Activated naive CD4-positive, alpha-beta T cell treated with anti-CD3 and anti-CD28 coated beads, Interleukin-2, amount 10 ng/mL, durations not matched to agents 7 days and 5 days (primary cell): ENCODE measurements around the gene HYAL3.

ENCODE experiments used
- CTCF ChIA-PET: fragments of 350-600 bp; sonication (Branson Sonifier 250); formaldehyde crosslinking; loops from one replicate; lab custom pipeline; 2021; ENCODE audit warnings: antibody characterized with exemption; lab: Charles Lee
- DNase-seq: peaks from one replicate; pipeline ENCODE4 v3.0.0-alpha.2; 2020
- H3K27ac Mint-ChIP-seq: one replicate; pipeline ENCODE4 v1.8.0; 2021; ENCODE audit warnings: mild to moderate bottlenecking, moderate library complexity, mixed read lengths
- H3K27me3 Mint-ChIP-seq: one replicate; pipeline ENCODE4 v1.8.0; 2021; ENCODE audit warnings: mild to moderate bottlenecking, mixed read lengths
- H3K36me3 Mint-ChIP-seq: one replicate; pipeline ENCODE4 v1.8.0; 2021; ENCODE audit warnings: mixed read lengths
- H3K4me1 Mint-ChIP-seq: one replicate; pipeline ENCODE4 v1.8.0; 2021; ENCODE audit warnings: mixed read lengths
- H3K4me3 Mint-ChIP-seq: one replicate; pipeline ENCODE4 v1.8.0; 2021; ENCODE audit warnings: mild to moderate bottlenecking, moderate library complexity, mixed read lengths
- H3K9me3 Mint-ChIP-seq: one replicate; pipeline ENCODE4 v1.8.0; 2021; ENCODE audit warnings: mixed read lengths

HYAL3 gene

DNA sequence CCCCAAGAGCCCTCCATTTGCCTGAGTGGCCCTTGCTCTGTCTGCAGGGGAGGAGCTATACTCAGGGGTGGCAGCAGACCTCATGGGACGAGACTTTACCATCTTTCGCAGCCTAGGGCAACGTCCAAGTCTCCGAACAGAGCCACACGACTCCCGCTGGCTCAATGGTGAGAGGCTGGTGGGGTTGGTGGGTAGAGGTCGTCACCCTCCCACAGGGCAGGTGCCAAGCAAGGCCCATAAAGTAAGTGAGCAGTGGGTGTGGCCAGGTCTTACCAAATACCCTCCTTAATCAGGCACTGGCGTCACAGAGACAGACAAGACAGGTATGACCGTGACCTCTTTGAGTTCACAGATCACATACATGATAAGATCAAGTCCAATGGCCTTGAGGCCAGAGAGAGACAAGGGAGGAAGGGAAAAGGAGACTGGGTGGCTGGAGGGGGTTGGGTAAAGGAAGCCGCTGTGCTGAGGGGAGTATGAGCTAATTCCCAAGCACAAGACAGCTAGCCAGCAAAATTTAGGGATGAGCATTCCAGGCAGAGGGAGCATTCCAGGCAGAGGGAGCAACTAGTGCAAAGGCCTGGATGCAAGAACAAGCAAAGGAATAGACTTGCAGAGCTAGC is 27.8 kb downstream of the HYAL3 start:
- no peak overlapping the region for H3K4me3 Mint-ChIP-seq
- no peak for DNase-seq
- peaks cover 1% of the 10 kb centered on the region for H3K36me3 Mint-ChIP-seq
- H3K27me3 Mint-ChIP-seq = peaks cover 88% of the 10 kb centered on the region
- peaks cover 31% of the 10 kb centered on the region for H3K4me1 Mint-ChIP-seq
- CTCF ChIA-PET = interaction anchor here (0.8 to 4.2 kb wide), 6 partner anchors 25 to 80 kb away, joined by 3 to 24 read pairs (median 9); partner anchors contain the start of gene GNAT1
- no peaks in the 10 kb centered on the region for H3K9me3 Mint-ChIP-seq
- H3K27ac Mint-ChIP-seq = no peak overlapping the region

DNA sequence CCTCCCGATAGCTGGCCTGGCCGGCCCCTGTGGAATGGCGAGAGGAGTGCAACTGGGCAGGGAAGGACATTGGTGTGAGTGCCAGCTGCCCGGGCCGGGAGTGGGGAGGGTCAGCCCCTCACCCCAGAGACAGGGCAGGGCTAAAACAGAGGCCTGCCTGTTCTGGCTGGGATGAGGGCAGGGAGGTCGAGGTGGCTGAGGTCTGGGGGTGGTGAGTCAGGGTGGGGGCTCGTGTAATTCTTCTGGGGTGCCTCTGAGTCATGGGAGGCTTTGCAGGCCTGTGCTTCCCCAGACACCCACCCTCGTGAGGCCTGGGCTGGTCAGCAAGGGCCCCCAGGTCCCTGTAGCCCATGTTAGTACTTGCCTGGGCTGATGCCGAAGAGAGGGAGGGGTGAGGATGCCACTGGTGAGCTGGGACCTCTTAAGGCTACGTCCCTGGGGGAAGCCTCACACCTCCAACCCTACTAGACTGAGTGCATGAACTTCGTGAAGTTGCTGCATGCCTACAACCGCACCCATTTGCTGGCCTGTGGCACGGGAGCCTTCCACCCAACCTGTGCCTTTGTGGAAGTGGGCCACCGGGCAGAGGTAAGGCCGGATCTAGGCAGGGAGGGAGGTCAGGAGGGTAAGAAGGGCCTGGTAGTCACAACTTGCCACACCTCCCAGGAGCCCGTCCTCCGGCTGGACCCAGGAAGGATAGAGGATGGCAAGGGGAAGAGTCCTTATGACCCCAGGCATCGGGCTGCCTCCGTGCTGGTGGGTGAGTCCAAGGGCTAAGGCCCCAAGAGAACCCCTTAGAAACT is 28.6 kb downstream of the HYAL3 start:
- Mint-ChIP-seq H3K4me1 (peaks cover 26% of the 10 kb centered on the region), H3K27ac (no peak overlapping the region), H3K9me3 (no peaks in the 10 kb centered on the region), H3K36me3 (peaks cover 1% of the 10 kb centered on the region), H3K27me3 (peaks cover 88% of the 10 kb centered on the region), H3K4me3 (no peak overlapping the region)
- no peak for DNase-seq
- CTCF ChIA-PET = interaction anchor here (1.6 to 4.2 kb wide), 5 partner anchors 13 to 79 kb away, joined by 4 to 24 read pairs (median 12); partner anchors contain the start of gene GNAT1

DNA sequence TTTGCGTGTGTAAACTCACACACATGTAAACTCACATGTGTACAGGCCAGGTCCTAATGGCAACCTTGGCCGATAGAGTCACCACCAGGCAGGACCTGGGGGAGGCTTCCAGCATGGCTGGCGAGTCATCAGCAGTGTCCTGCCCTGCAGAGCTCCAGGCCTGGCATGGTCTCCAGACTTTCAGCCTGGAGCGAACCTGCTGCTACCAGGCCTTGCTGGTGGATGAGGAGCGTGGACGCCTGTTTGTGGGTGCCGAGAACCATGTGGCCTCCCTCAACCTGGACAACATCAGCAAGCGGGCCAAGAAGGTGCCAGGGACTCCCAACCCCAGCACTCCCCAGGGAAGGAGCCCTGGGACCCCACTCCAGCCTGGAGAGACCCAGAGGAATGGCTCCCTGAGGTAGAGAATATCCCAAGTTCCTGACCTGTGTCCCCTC is 29.2 kb downstream of the HYAL3 start:
- Mint-ChIP-seq H3K27me3 (peaks cover 88% of the 10 kb centered on the region), H3K9me3 (no peaks in the 10 kb centered on the region), H3K27ac (no peak overlapping the region), H3K4me3 (no peak overlapping the region), H3K36me3 (peaks cover 1% of the 10 kb centered on the region), H3K4me1 (peaks cover 20% of the 10 kb centered on the region)
- no peak for DNase-seq
- CTCF ChIA-PET = interaction anchor here (0.8 to 4.2 kb wide), 6 partner anchors 12 to 78 kb away, joined by 4 to 24 read pairs (median 8); partner anchors contain the start of gene GNAT1

DNA sequence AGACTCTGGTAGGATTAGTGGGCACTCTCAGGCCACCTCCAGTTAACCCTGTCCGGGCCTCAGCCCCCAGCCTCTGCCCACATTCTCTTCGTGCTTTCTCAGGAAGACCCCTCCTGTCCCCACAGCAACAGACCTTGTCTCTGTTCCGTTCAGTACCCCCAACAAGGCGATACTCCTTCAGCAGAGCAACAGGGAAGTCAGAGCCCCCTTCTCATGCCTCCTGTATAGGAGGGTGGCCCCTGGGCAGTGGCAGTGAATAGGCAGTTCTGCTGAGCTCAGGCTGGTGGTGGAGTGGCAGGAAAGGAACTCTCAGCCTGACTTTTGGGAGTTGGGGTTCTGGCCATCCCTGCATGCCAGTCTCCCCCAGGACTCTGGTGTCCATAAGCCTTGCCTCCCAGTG is 29.7 kb downstream of the HYAL3 start:
- Mint-ChIP-seq H3K9me3 (no peaks in the 10 kb centered on the region), H3K27me3 (peaks cover 85% of the 10 kb centered on the region), H3K36me3 (peaks cover 1% of the 10 kb centered on the region), H3K4me3 (no peak overlapping the region), H3K27ac (no peak overlapping the region), H3K4me1 (peaks cover 17% of the 10 kb centered on the region)
- no peak for DNase-seq
- CTCF ChIA-PET = interaction anchor here (0.8 to 4.2 kb wide), 4 partner anchors 12 to 75 kb away, joined by 4 to 24 read pairs (median 4); no protein-coding TSS in a partner anchor

DNA sequence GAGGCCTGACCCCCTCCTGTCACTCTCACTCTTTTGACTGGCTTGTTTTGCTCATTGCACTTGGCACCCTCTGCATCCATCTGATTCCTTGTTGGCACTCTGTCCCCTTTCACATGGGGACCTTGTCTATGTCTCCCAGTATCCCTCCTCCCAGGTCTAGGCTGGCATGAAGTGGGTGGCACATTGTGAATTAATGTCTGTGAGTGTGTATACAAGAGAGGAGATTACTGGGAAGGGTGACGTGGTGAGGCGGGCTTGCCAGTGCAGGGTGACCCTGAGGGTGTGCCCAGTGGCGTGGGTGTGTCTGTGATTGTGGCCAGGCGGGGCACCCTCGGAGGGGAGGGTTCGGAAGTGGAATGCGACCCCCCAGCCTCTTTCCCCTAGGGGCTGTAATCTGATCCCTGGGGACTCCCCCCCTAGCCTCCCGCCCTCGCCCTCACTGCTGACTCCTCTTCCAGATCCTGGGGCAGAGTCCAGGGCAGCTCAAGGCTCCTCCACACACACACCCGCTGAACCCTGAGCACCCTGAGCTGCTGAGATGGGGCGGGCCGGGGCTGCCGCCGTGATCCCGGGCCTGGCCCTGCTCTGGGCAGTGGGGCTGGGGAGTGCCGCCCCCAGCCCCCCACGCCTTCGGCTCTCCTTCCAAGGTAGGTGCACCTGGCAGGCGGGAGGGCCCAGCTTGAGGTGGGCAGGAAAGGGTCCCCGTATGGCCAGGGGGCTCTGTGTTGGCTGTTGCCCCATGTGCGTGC is 30.3 kb downstream of the HYAL3 start, which contains the start of gene SEMA3B:
TSS of gene SEMA3B (plus strand) at position 445 of the 749 bp plus-strand sequence. CDS start at position 539, 94 bp downstream.
- Mint-ChIP-seq H3K9me3 (no peaks in the 10 kb centered on the region), H3K4me1 (peaks cover 11% of the 10 kb centered on the region), H3K27me3 (peaks cover 84% of the 10 kb centered on the region), H3K36me3 (no peaks in the 10 kb centered on the region), H3K4me3 (no peak within 1 kb of the TSS), H3K27ac (no peak within 1 kb of the TSS)
- DNase-seq = no peak
- CTCF ChIA-PET = interaction anchor here (0.8 to 4.2 kb wide), 5 partner anchors 9 to 74 kb away, joined by 3 to 24 read pairs (median 4); no protein-coding TSS in a partner anchor

DNA sequence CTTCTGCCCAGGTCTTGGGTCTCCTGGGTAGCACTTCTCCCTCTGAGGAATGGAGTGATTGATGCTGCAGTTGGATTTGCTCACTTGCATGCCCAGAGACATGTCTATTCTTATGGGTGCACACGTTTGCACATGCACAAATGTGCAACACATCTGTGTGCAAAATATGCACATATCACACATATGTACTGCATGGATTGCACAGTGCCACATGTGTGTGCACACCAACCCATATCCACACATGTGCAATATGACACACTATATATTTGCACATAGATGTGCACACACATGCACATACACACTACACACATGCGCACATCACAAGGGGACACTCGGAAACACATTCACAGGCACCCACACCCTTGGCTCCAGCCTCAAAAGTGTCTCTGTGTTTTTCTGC is 30.9 kb downstream of the HYAL3 start:
- Mint-ChIP-seq H3K4me1 (peaks cover 9% of the 10 kb centered on the region), H3K27me3 (peaks cover 78% of the 10 kb centered on the region), H3K36me3 (no peaks in the 10 kb centered on the region), H3K9me3 (no peaks in the 10 kb centered on the region), H3K4me3 (no peak overlapping the region), H3K27ac (no peak overlapping the region)
- DNase-seq = no peak
- CTCF ChIA-PET = interaction anchor here (1.5 to 1.9 kb wide), 2 partner anchors 38 to 42 kb away, joined by 3 to 8 read pairs; no protein-coding TSS in a partner anchor

DNA sequence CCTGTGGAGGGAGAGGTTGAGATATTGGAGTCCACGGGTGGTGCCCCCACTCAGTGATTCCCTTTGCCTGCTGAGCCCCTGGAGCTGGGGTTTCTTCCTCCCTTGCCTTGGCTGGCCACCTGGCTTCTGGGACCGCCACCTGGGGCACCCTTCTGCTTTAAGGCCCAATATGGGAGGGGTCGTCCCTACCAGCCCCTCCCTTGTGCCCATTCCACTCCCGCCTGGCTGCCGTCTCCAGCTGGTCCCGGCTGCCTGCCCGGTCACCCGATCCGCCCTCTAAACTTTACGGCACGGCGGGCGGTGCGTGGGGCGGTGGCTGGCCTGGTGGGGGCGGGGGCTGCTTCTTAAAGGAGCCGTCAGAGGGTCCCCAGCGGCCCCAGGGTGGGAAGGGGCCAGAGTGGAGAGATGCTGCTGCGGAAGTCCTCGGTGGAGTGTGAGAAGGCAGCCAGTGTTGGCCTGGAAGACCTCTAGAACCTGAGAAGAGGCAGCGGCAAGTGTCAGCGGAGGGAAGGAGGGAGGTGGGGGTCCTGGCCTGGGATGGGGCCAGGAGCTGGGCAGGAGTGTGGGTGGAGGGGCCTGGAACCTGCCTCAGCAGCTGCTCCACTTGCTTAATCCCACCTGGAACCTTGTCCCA is 31.8 kb downstream of the HYAL3 start:
- Mint-ChIP-seq H3K36me3 (no peaks in the 10 kb centered on the region), H3K27me3 (peaks cover 74% of the 10 kb centered on the region), H3K9me3 (no peaks in the 10 kb centered on the region), H3K4me3 (no peak overlapping the region), H3K4me1 (peaks cover 3% of the 10 kb centered on the region), H3K27ac (no peak overlapping the region)
- CTCF ChIA-PET = interaction anchor here (0.5 to 1.9 kb wide), 5 partner anchors 10 to 41 kb away, joined by 3 to 8 read pairs (median 3); no protein-coding TSS in a partner anchor
- DNase-seq = no peak

DNA sequence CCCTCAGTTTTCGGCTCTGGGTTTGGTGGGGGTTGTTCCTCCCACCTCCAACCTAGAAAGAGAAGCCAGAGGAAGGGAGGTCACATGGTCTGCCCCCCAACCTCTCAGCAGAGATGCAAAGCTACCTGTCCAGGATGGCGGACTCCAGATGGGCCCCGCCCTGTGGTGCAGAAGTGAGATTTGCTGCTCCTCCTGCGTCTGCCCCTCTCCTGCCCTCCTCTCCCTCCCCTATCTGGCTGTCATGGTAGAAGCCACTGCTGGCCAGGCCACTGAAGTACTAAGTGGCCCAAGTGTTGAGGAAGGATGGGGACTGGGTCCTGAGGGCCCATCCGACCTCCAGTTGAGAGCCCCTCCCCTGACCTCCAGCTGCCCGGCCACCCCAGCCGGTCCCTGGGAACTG is 32.4 kb downstream of the HYAL3 start:
- no peak for DNase-seq
- no peak overlapping the region for H3K4me3 Mint-ChIP-seq
- H3K4me1 Mint-ChIP-seq = peaks cover under 1% of the 10 kb centered on the region
- peaks cover 74% of the 10 kb centered on the region for H3K27me3 Mint-ChIP-seq
- H3K36me3 Mint-ChIP-seq = no peaks in the 10 kb centered on the region
- CTCF ChIA-PET = interaction anchor here (1.0 to 1.9 kb wide), 4 partner anchors 9 to 41 kb away, joined by 3 to 8 read pairs (median 3); no protein-coding TSS in a partner anchor
- H3K9me3 Mint-ChIP-seq = no peaks in the 10 kb centered on the region
- no peak overlapping the region for H3K27ac Mint-ChIP-seq

DNA sequence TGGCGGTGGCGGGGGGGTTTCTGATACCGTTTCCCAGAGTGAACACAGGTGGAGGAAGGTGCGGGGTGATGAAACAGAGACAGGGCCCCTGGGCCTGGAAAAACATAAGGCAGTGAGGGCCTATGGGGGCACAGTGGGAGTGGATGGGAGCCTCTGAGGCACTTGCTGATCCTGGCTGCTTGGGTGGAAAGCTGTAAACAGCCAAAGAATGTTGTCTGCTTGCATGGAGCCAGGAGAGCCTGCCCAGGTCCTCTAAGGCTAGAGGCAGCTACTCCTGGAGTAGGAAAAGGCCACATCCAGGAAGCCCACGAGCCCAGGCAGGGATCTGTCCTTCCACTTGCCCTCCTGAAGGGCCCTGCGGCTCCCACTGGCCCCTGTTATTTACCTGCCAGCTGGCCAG is 33.2 kb downstream of the HYAL3 start:
- Mint-ChIP-seq H3K27me3 (peaks cover 66% of the 10 kb centered on the region), H3K4me1 (no peaks in the 10 kb centered on the region), H3K9me3 (no peaks in the 10 kb centered on the region), H3K4me3 (no peak overlapping the region), H3K27ac (no peak overlapping the region), H3K36me3 (no peaks in the 10 kb centered on the region)
- CTCF ChIA-PET = no interaction called here
- no peak for DNase-seq

DNA sequence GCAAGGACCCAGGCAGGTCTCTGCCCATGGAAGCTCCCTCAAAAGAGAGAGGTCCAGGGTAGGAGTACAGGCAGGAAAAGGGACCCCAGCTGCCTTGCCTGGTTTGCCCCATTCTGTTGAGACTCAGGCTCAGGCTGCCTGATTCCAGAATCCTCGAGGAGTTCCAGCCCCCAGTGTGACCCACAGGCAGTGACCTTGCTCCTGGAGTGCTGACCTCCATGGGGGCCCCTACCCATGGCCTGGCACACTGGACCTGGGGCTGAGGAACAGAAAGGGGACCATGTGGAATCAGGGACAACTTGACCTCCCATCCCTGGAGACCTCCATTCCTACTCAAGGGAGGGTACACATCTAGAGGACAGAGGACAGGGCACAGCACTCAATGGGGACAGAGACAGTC is 33.6 kb downstream of the HYAL3 start:
- Mint-ChIP-seq H3K4me1 (peaks cover under 1% of the 10 kb centered on the region), H3K27ac (no peak overlapping the region), H3K9me3 (no peaks in the 10 kb centered on the region), H3K27me3 (peaks cover 63% of the 10 kb centered on the region), H3K36me3 (no peaks in the 10 kb centered on the region), H3K4me3 (no peak overlapping the region)
- CTCF ChIA-PET = no interaction called here
- DNase-seq = no peak

DNA sequence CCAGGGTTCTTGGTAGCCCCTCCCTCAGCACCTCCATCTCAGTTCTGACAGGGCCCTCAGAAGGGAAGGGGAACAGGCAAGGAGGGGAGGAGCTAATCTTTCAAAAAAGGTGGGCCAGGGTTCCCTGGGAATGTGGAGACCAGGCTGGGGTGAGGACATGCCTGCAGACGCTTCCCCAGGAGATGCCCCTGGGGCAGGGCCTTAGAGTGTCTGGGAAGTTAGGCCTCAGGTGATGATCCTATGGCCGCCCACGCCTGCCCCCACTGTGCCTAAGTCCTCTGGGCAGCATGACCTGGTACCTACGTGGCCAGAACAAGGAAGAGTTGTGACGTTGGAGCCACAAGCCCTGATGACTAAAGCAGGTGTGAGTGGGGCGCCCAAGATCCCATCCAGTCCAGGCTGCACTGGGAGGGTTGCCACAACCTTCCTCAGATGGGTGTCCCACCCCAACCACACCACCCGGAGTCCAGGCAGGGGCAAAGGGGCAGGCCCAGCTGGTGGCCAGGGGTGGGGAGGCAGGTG is 34.2 kb downstream of the HYAL3 start:
- H3K27ac Mint-ChIP-seq = no peak overlapping the region
- H3K9me3 Mint-ChIP-seq = no peaks in the 10 kb centered on the region
- H3K4me1 Mint-ChIP-seq = peaks cover 3% of the 10 kb centered on the region
- no peak overlapping the region for H3K4me3 Mint-ChIP-seq
- H3K27me3 Mint-ChIP-seq = peaks cover 59% of the 10 kb centered on the region
- DNase-seq = no peak
- H3K36me3 Mint-ChIP-seq = no peaks in the 10 kb centered on the region
- CTCF ChIA-PET = interaction anchor here (0.6 to 1.7 kb wide), 2 partner anchors 10 to 30 kb away, joined by 3 to 4 read pairs; partner anchors contain the start of gene GNAI2

DNA sequence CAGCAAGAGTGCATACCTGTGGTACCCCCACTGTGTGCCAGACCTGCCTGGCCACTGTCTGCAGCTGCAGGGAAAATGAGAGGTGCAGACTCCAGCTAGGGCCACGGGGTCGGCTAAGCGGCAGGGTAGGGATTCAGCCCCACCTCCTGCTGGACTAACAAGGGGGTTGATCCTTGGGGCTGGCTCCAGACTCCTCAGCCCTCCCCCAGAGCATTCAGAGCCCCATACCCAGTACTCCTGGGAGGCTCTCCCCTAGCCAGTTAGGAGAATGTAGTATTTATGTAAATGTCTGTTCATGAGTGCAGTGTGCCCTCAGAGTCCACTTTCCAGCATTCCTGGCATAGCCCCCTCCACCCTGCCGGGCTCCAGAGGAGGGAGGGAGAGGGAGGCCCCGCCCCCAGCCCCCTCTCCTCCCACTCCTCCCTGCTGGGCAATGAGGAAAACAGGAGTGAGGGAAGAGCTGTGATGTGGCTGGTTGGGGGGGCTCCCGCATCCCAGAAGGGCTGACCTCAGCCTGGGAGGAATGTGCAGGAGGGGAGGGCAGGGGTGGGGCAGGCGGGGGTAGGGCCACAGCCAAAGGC is 34.7 kb downstream of the HYAL3 start:
- H3K27ac Mint-ChIP-seq = peak overlapping the region; percentile 28
- peaks cover 54% of the 10 kb centered on the region for H3K27me3 Mint-ChIP-seq
- CTCF ChIA-PET = interaction anchor here (0.6 to 1.7 kb wide), 4 partner anchors 10 to 36 kb away, joined by 3 to 5 read pairs (median 4); partner anchors contain the start of gene GNAI2
- H3K4me3 Mint-ChIP-seq = no peak overlapping the region
- H3K9me3 Mint-ChIP-seq = no peaks in the 10 kb centered on the region
- DNase-seq = no peak
- H3K36me3 Mint-ChIP-seq = no peaks in the 10 kb centered on the region
- peaks cover 7% of the 10 kb centered on the region for H3K4me1 Mint-ChIP-seq
